Stomach (tissue), 9 donors: ENCODE data around the gene TEKTIP1. TPM values are rescaled to one million over a fixed set of nuclear protein-coding genes. Genes with fewer than 3 reads are reported as not detected.

Experiments
- DNase-seq, 2 donors: peaks; one replicate each; pipeline versions ENCODE4 v3.0.0 to v3.0.0-alpha.2; 2013 to 2019
- H3K27ac ChIP-seq, 5 donors: fragments of 200-600 bp in 4 of 5; sonication (generic) in 4 of 5; one replicate each; pipeline ENCODE4 v1.5.1; 2013 to 2019; ENCODE audit warnings: mild to moderate bottlenecking in 1 of 5, moderate library complexity in 1 of 5
- H3K27me3 ChIP-seq, 3 donors: fragments of 200-600 bp; sonication (generic); one replicate each; pipeline ENCODE4 v1.5.1; 2017 to 2019; ENCODE audit warnings: mixed run types in 1 of 3
- H3K36me3 ChIP-seq, 4 donors: fragments of 200-600 bp; sonication (generic); 1 replicate in 3 of 4; 2 replicates in 1 of 4; pipeline ENCODE4 v1.5.1; 2016 to 2019
- H3K4me1 ChIP-seq, 4 donors: fragments of 200-600 bp; sonication (generic); one replicate each; pipeline ENCODE4 v1.5.1; 2016 to 2019
- H3K4me3 ChIP-seq, 4 donors: fragments of 200-600 bp; sonication (generic) in 3 of 4; one replicate each; pipeline ENCODE4 v1.5.1; 2016 to 2019; ENCODE audit warnings: mild to moderate bottlenecking in 1 of 4
- H3K9me3 ChIP-seq, 4 donors: fragments of 200-600 bp; sonication (generic); one replicate each; pipeline ENCODE4 v1.5.1; 2016 to 2019
- CTCF ChIP-seq, 7 experiments: fragments of 450-650 bp in 4 of 7; fragments of 200-600 bp in 3 of 7; sonication (generic) in 3 of 7; IDR thresholded peaks; one replicate each; pipeline ENCODE4 v1.5.1; 2016 to 2019; ENCODE audit warnings: antibody characterized with exemption in 7 of 7, control low read depth in 2 of 7, mild to moderate bottlenecking in 1 of 7
- EP300 ChIP-seq: sonication (generic); formaldehyde crosslinking; IDR thresholded peaks from one replicate; pipeline ENCODE4 v1.6.1; 2017; ENCODE audit warnings: antibody characterized with exemption
- POLR2A ChIP-seq, 4 donors: fragments of 450-650 bp; IDR thresholded peaks; one replicate each; pipeline ENCODE4 v1.6.1; 2016; ENCODE audit warnings: antibody characterized with exemption in 4 of 4, control low read depth in 2 of 4, mild to moderate bottlenecking in 1 of 4, moderate library complexity in 1 of 4
- POLR2AphosphoS5 ChIP-seq, 3 donors: sonication (generic); formaldehyde crosslinking; IDR thresholded peaks; one replicate each; pipeline ENCODE4 v1.6.1; 2016; ENCODE audit warnings: antibody characterized with exemption in 3 of 3
- WGBS, 5 donors: extraction: QIAGEN DNeasy Blood & Tissue Kit in 3 of 5; methylation state at CpG; one replicate each; pipeline versions ENCODE4 v1.1.5 to v1.1.7; 2013 to 2018; 5-methylcytosine and 5-hydroxymethylcytosine counted together
- intact Hi-C: fragments of 100-400 bp; cut with DNase I; formaldehyde crosslinking; loops from one replicate; pipeline ENCODE4 v1.15.1; 2023; ENCODE audit warnings: low total_unique reads
- polyA plus RNA-seq, 3 donors: library from polyadenylated mRNA; stranded (reverse); fragments of 200-250 nt; gene quantifications; one replicate each; pipeline ENCODE4 v1.2.3, GENCODE V29; 2013
- total RNA-seq, 5 donors: library from RNA; depleted of rRNA; stranded (reverse); fragments of >200 nt; gene quantifications; one replicate each; pipeline versions ENCODE4 v1.1.0 to v1.2.3, GENCODE V29; 2014 to 2016
- donor health status: healthy with polysubstance abuse.
- donor health status: Bipolar disorder and iron deficiency.
- donor health status: healthy.

TEKTIP1 gene
- total and polyA plus RNA-seq, 8 donors: 0.28 to 1.00 TPM; not detected in 6

- H3K4me3 ChIP-seq: no peak overlapping the region
- TF ChIP-seq EP300 (no peak), POLR2AphosphoS5 (IDR thresholded peaks at IDR 0.05) (no peak), POLR2A (IDR thresholded peaks at IDR 0.05) (no peak), CTCF (IDR thresholded peaks at IDR 0.05) (no peak)
- WGBS, 5 donors: 89 to 95% (median 93%) methylated on average over 16 of the region's 16 CpGs
- H3K4me1 ChIP-seq: peaks cover 0 to 6% (median 3%) of the 10 kb centered on the region in 4 donors
- no peak for DNase-seq
- H3K27me3 ChIP-seq: no peaks in the 10 kb centered on the region
- intact Hi-C loops: no loop called here
- H3K36me3 ChIP-seq: peaks cover 32 to 84% (median 72%) of the 10 kb centered on the region in 4 donors
- H3K27ac ChIP-seq: no peak overlapping the region
- no peaks in the 10 kb centered on the region for H3K9me3 ChIP-seq
Observed at GRCh38 chr19:3492919-3493318, 46.1 kb upstream of the TEKTIP1 start.

GRCh38 chr19:3493651-3494050 lies 45.3 kb upstream of the TEKTIP1 start:
- DNase-seq: no peak
- peaks cover 32 to 86% (median 72%) of the 10 kb centered on the region in 4 donors for H3K36me3 ChIP-seq
- TF ChIP-seq POLR2A (IDR thresholded peaks at IDR 0.05) (no peak), EP300 (no peak), CTCF (IDR thresholded peaks at IDR 0.05) (no peak), POLR2AphosphoS5 (IDR thresholded peaks at IDR 0.05) (no peak)
- H3K4me1 ChIP-seq: peaks cover 0 to 10% (median 4%) of the 10 kb centered on the region in 4 donors
- 89 to 98% (median 95%) methylated on average over 10 to 14 of the region's 14 CpGs for WGBS, 5 donors
- H3K27me3 ChIP-seq: no peaks in the 10 kb centered on the region
- intact Hi-C loops: no loop called here
- no peak overlapping the region for H3K4me3 ChIP-seq
- no peak overlapping the region for H3K27ac ChIP-seq
- H3K9me3 ChIP-seq: no peaks in the 10 kb centered on the region

GRCh38 chr19:3494051-3494450 lies 44.9 kb upstream of the TEKTIP1 start:
- peaks cover 32 to 86% (median 72%) of the 10 kb centered on the region in 4 donors for H3K36me3 ChIP-seq
- intact Hi-C loops: no loop called here
- DNase-seq: peak in 1 of 2 donors; percentile 62
- H3K4me1 ChIP-seq: peaks cover 2 to 13% (median 7%) of the 10 kb centered on the region in 4 donors
- TF ChIP-seq EP300 (no peak), POLR2A (IDR thresholded peaks at IDR 0.05) (no peak), CTCF (IDR thresholded peaks at IDR 0.05) (no peak), POLR2AphosphoS5 (IDR thresholded peaks at IDR 0.05) (no peak)
- H3K27me3 ChIP-seq: no peaks in the 10 kb centered on the region
- no peak overlapping the region for H3K27ac ChIP-seq
- WGBS, 5 donors: 65 to 89% (median 80%) methylated on average over 2 to 15 of the region's 15 CpGs
- no peak overlapping the region for H3K4me3 ChIP-seq
- H3K9me3 ChIP-seq: no peaks in the 10 kb centered on the region

- 86 to 90% (median 87%) methylated on average over 17 to 18 of the region's 18 CpGs for WGBS, 5 donors
- TF ChIP-seq CTCF (IDR thresholded peaks at IDR 0.05): no peak
- Histone ChIP-seq H3K27me3 (no peaks in the 10 kb centered on the region), H3K4me3 (no peak overlapping the region), H3K4me1 (peaks cover 8 to 19% (median 12%) of the 10 kb centered on the region in 4 donors), H3K27ac (no peak overlapping the region), H3K36me3 (peaks cover 32 to 85% (median 72%) of the 10 kb centered on the region in 4 donors), H3K9me3 (no peaks in the 10 kb centered on the region)
- peak in 1 of 2 donors; percentile 52 for DNase-seq
- intact Hi-C loops: no loop called here
Observed at GRCh38 chr19:3494559-3494958, 44.4 kb upstream of the TEKTIP1 start.
